HepG2 (cell line): ENCODE data around the gene GMEB2. TPM values are rescaled to one million over a fixed set of nuclear protein-coding genes. Genes with fewer than 3 reads are reported as not detected.

Experiments used
- BCL6 ChIP-seq: IDR thresholded peaks from 2 replicates; pipeline ENCODE4 v1.6.1; 2016; ENCODE audit warnings: missing genetic modification reagents, missing compliant biosample characterization
- ERF ChIP-seq: IDR thresholded peaks from 2 replicates; pipeline ENCODE4 v1.6.1; 2018; ENCODE audit warnings: missing biosample characterization, missing genetic modification reagents
- ETV5 ChIP-seq: IDR thresholded peaks from 2 replicates; pipeline ENCODE4 v1.6.1; 2018; ENCODE audit warnings: missing biosample characterization, missing genetic modification reagents, inconsistent platforms, borderline replicate concordance
- NCOR1 ChIP-seq: fragments of 200-600 bp; sonication (generic); IDR thresholded peaks from 2 replicates; pipeline ENCODE4 v1.7.0; 2017; ENCODE audit warnings: antibody characterized with exemption, low read length, borderline replicate concordance
- RARA ChIP-seq: IDR thresholded peaks from 2 replicates; pipeline ENCODE4 v1.6.1; 2016; ENCODE audit warnings: missing genetic modification reagents, missing compliant biosample characterization
- ZNF251 ChIP-seq: sonication (generic); formaldehyde crosslinking; IDR thresholded peaks from 2 replicates; pipeline ENCODE4 v1.9.0; 2021; ENCODE audit warnings: mild to moderate bottlenecking, missing genetic modification reagents
- ZNF3 ChIP-seq: IDR thresholded peaks from 2 replicates; pipeline ENCODE4 v1.7.0; 2017; ENCODE audit warnings: inconsistent platforms
- ZNF552 ChIP-seq: sonication (generic); formaldehyde crosslinking; IDR thresholded peaks from 2 replicates; pipeline ENCODE4 v1.9.0; 2022; ENCODE audit warnings: missing genetic modification reagents, mild to moderate bottlenecking, borderline replicate concordance
- ZNF776 ChIP-seq: sonication (generic); formaldehyde crosslinking; IDR thresholded peaks from 2 replicates; pipeline ENCODE4 v1.4.0; 2020; ENCODE audit warnings: mild to moderate bottlenecking, missing genetic modification reagents
- polyA plus RNA-seq, 8 experiments: library from polyadenylated mRNA; depleted of rRNA in 3 of 8; stranded (reverse) in 7 of 8; unstranded in 1 of 8; fragments of >200 nt; fragmentation: Illumina TruSeq in 4 of 8; extraction: Trizol in 4 of 8; gene quantifications; 2 replicates each; pipeline versions ENCODE4 v1.2.1 to v1.2.3, GENCODE V29; 2011 to 2016; ENCODE audit warnings: low read depth in 4 of 8, missing spikeins in 1 of 8, mixed read lengths in 1 of 8; ENCODE audit not compliant: insufficient read depth in 1 of 8
- total RNA-seq, 5 experiments: library from RNA; depleted of rRNA; stranded (reverse); fragments of >200 nt; fragmentation: Illumina TruSeq; extraction: Trizol; gene quantifications; 2 replicates each; pipeline ENCODE4 v1.2.3, GENCODE V29; 2016; ENCODE audit warnings: low read depth in 1 of 5
- TF ChIP-seq, protein P1 (sequence below): sonication (generic); formaldehyde crosslinking; IDR thresholded peaks from 2 replicates; pipeline ENCODE4 v1.4.0; 2020; ENCODE audit warnings: missing genetic modification reagents, borderline replicate concordance
- TF ChIP-seq, protein P2 (sequence below): sonication (generic); formaldehyde crosslinking; IDR thresholded peaks from 2 replicates; pipeline ENCODE4 v1.8.1; 2023; ENCODE audit warnings: mild to moderate bottlenecking, moderate library complexity, missing genetic modification reagents
- TF ChIP-seq, protein P3 (sequence below): sonication (generic); formaldehyde crosslinking; IDR thresholded peaks from 2 replicates; pipeline ENCODE4 v1.5.0; 2020; ENCODE audit warnings: mild to moderate bottlenecking, missing genetic modification reagents
- TF ChIP-seq, protein P4 (sequence below): sonication (generic); formaldehyde crosslinking; IDR thresholded peaks from 2 replicates; pipeline ENCODE4 v1.5.0; 2020; ENCODE audit warnings: missing genetic modification reagents
- TF ChIP-seq, protein P5 (sequence below): sonication (generic); formaldehyde crosslinking; IDR thresholded peaks from 2 replicates; pipeline ENCODE4 v1.5.0; 2020; ENCODE audit warnings: missing genetic modification reagents
- TF ChIP-seq, protein P6 (sequence below): sonication (generic); formaldehyde crosslinking; IDR thresholded peaks from 2 replicates; pipeline ENCODE4 v1.4.0; 2020; ENCODE audit warnings: low read depth, mild to moderate bottlenecking, missing genetic modification reagents

The GMEB2 gene
- total and polyA plus RNA-seq, 2 of the 13 experiments (the other 11 are each of a cell fraction or from before 2014, with no cell fraction given): 10.6 to 12.4 TPM

DNA sequence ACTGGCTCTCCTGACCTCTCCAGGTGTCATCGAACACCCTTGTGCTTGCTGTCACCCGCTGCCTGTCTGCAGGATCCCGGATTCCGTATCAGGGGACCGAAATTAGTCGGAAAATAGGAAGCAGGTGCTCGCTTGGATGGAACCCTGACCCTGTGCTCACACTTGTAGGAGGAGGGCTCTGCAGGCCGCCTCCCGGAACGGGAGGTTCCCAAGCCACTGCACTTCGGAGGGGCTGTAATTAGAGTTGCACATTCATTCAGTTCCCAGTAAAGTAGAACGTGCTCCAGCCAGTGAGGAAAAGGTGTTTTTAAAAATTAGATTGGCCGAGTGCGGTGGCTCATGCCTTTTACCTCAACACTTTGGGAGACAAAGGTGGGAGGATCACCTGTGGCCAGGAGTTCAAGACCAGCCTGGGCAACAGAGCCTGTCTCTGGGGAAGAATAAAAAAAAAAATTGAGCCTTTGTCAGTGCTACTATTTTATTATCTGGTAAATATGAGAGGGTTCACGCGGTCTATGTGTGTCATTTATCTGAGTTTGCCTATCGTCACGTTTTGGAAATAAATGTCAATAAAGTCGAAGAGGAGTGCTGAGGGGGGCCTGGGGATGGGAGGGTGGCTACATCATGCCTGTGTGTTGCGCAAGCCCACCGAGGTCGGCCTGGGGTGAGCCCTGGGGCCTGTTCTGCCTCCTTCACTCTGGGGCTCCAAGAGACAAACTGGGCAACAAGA, 1.5 kb upstream of the GMEB2 start (continued):
- TF ChIP-seq, protein P1, sequence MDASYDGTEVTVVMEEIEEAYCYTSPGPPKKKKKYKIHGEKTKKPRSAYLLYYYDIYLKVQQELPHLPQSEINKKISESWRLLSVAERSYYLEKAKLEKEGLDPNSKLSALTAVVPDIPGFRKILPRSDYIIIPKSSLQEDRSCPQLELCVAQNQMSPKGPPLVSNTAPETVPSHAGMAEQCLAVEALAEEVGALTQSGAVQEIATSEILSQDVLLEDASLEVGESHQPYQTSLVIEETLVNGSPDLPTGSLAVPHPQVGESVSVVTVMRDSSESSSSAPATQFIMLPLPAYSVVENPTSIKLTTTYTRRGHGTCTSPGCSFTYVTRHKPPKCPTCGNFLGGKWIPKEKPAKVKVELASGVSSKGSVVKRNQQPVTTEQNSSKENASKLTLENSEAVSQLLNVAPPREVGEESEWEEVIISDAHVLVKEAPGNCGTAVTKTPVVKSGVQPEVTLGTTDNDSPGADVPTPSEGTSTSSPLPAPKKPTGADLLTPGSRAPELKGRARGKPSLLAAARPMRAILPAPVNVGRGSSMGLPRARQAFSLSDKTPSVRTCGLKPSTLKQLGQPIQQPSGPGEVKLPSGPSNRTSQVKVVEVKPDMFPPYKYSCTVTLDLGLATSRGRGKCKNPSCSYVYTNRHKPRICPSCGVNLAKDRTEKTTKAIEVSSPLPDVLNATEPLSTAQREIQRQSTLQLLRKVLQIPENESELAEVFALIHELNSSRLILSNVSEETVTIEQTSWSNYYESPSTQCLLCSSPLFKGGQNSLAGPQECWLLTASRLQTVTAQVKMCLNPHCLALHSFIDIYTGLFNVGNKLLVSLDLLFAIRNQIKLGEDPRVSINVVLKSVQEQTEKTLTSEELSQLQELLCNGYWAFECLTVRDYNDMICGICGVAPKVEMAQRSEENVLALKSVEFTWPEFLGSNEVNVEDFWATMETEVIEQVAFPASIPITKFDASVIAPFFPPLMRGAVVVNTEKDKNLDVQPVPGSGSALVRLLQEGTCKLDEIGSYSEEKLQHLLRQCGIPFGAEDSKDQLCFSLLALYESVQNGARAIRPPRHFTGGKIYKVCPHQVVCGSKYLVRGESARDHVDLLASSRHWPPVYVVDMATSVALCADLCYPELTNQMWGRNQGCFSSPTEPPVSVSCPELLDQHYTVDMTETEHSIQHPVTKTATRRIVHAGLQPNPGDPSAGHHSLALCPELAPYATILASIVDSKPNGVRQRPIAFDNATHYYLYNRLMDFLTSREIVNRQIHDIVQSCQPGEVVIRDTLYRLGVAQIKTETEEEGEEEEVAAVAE (CRISPR knock-in tag): peak; percentile 91; the same call in 1 of the 2 replicates
- TF ChIP-seq, protein P2, sequence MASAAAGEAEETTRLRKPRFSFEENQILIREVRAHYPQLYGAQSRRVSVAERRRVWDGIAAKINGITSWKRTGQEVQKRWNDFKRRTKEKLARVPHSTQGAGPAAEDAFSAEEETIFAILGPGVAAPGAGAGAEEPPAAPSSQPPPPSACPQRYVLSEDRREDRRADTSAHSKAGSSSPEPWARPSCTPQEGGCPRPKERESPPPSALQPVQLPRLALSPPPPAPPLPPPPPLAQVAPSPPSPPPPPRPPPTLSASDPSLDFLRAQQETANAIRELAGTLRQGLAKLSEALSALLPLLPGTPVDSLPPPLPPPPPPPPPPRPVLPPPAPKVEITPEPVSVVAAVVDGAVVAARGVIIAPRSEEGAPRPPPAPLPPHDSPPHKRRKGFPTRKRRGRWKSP (CRISPR knock-in tag): peak; percentile 90
- TF ChIP-seq BCL6: peak; percentile 78
- TF ChIP-seq, protein P3, sequence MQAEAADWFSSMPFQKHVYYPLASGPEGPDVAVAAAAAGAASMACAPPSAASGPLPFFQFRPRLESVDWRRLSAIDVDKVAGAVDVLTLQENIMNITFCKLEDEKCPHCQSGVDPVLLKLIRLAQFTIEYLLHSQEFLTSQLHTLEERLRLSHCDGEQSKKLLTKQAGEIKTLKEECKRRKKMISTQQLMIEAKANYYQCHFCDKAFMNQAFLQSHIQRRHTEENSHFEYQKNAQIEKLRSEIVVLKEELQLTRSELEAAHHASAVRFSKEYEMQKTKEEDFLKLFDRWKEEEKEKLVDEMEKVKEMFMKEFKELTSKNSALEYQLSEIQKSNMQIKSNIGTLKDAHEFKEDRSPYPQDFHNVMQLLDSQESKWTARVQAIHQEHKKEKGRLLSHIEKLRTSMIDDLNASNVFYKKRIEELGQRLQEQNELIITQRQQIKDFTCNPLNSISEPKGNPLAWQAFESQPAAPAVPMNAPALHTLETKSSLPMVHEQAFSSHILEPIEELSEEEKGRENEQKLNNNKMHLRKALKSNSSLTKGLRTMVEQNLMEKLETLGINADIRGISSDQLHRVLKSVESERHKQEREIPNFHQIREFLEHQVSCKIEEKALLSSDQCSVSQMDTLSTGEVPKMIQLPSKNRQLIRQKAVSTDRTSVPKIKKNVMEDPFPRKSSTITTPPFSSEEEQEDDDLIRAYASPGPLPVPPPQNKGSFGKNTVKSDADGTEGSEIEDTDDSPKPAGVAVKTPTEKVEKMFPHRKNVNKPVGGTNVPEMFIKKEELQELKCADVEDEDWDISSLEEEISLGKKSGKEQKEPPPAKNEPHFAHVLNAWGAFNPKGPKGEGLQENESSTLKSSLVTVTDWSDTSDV (CRISPR knock-in tag): no peak
- peak; percentile 86 for TF ChIP-seq ZNF3
- TF ChIP-seq, protein P4, sequence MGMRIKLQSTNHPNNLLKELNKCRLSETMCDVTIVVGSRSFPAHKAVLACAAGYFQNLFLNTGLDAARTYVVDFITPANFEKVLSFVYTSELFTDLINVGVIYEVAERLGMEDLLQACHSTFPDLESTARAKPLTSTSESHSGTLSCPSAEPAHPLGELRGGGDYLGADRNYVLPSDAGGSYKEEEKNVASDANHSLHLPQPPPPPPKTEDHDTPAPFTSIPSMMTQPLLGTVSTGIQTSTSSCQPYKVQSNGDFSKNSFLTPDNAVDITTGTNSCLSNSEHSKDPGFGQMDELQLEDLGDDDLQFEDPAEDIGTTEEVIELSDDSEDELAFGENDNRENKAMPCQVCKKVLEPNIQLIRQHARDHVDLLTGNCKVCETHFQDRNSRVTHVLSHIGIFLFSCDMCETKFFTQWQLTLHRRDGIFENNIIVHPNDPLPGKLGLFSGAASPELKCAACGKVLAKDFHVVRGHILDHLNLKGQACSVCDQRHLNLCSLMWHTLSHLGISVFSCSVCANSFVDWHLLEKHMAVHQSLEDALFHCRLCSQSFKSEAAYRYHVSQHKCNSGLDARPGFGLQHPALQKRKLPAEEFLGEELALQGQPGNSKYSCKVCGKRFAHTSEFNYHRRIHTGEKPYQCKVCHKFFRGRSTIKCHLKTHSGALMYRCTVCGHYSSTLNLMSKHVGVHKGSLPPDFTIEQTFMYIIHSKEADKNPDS (CRISPR knock-in tag): no peak; the same call in 1 of the 2 replicates
- TF ChIP-seq, protein P5, sequence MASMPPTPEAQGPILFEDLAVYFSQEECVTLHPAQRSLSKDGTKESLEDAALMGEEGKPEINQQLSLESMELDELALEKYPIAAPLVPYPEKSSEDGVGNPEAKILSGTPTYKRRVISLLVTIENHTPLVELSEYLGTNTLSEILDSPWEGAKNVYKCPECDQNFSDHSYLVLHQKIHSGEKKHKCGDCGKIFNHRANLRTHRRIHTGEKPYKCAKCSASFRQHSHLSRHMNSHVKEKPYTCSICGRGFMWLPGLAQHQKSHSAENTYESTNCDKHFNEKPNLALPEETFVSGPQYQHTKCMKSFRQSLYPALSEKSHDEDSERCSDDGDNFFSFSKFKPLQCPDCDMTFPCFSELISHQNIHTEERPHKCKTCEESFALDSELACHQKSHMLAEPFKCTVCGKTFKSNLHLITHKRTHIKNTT (CRISPR knock-in tag): no peak
- peak; percentile 84; the same call in 1 of the 2 replicates for TF ChIP-seq NCOR1
- TF ChIP-seq ERF (CRISPR knock-in tag): peak; percentile 98
- TF ChIP-seq ZNF251 (CRISPR knock-in tag): no peak
- TF ChIP-seq ZNF776 (CRISPR knock-in tag): no peak
- TF ChIP-seq ETV5: peak; percentile 79
- 0 out of 2 replicates have a peak, but pooled peaks have one; percentile 26 for TF ChIP-seq ZNF552 (CRISPR knock-in tag)
- TF ChIP-seq, protein P6, sequence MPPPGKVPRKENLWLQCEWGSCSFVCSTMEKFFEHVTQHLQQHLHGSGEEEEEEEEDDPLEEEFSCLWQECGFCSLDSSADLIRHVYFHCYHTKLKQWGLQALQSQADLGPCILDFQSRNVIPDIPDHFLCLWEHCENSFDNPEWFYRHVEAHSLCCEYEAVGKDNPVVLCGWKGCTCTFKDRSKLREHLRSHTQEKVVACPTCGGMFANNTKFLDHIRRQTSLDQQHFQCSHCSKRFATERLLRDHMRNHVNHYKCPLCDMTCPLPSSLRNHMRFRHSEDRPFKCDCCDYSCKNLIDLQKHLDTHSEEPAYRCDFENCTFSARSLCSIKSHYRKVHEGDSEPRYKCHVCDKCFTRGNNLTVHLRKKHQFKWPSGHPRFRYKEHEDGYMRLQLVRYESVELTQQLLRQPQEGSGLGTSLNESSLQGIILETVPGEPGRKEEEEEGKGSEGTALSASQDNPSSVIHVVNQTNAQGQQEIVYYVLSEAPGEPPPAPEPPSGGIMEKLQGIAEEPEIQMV (CRISPR knock-in tag): peak; percentile 93
- peak; percentile 86 for TF ChIP-seq RARA
